GM21423 (cell line): ENCODE measurements around the gene RBM4B.

Experiments used
- ATAC-seq: cut with Tn5 transposase; IDR thresholded peaks from one replicate; pipeline ENCODE4 v1.9.1; 2021; ENCODE audit warnings: mild to moderate bottlenecking, moderate library complexity; ENCODE audit not compliant: unreplicated experiment

RBM4B gene

GRCh38 chr11:66616379-66617154, 61.1 kb downstream of the RBM4B start, which contains the start of gene RBM14:
Gene RBM14, plus strand, starts transcription at chr11:66616630. Its CDS starts 91 bp downstream, at chr11:66616721.
- peak; percentile 90 for ATAC-seq
